ENCODE results near the gene SPOCD1. TPM values are rescaled to one million over a fixed set of nuclear protein-coding genes. Genes with fewer than 3 reads are reported as not detected.

Gene SPOCD1
- total RNA-seq, 2 experiments from 2014 or later: 0.60 to 1.0 TPM

GRCh38 chr1:31855038-31855845 lies 39.4 kb upstream of the SPOCD1 start:
- BruUV-seq (replicated peaks): no TSS peak
- ChIA-PET POLR2A (no interaction called here), CTCF (ENCODE audit: unreplicated experiment) (no interaction called here)
- Histone ChIP-seq H3K36me3 (ENCODE audit: insufficient read depth, low read length) (no peaks in the 10 kb centered on the region), H3K4me3 (ENCODE audit: low read depth, low read length, poor library complexity, severe bottlenecking) (no peak overlapping the region), H3K79me2 (ENCODE audit: insufficient read depth, low read depth, low read length) (no peaks in the 10 kb centered on the region), H3K9me2 (ENCODE audit: insufficient read depth, low read length) (no peaks in the 10 kb centered on the region), H3K4me2 (ENCODE audit: low read length) (no peak overlapping the region), H3K27ac (ENCODE audit: low read depth, low read length, poor library complexity, severe bottlenecking) (no peak overlapping the region), H2AFZ (ENCODE audit: low read length) (no peak overlapping the region), H4K20me1 (ENCODE audit: insufficient read depth, low read length) (no peaks in the 10 kb centered on the region), H3K4me1 (ENCODE audit: insufficient read depth, low read length, poor library complexity, severe bottlenecking) (no peaks in the 10 kb centered on the region), H3K9me3 (ENCODE audit: low read length) (no peaks in the 10 kb centered on the region)
- intact Hi-C loops (cut with micrococcal nuclease; ENCODE audit: unreplicated experiment): no loop called here
- TF ChIP-seq EZH2phosphoT487 (IDR thresholded peaks at IDR 0.05; ENCODE audit: borderline replicate concordance, low read depth, low read length) (no peak), CTCF (conservative IDR thresholded peaks at IDR 0.05; ENCODE audit: low read length) (no peak)
- no peak for DNase-seq (ENCODE audit: low spot score)

GRCh38 chr1:31849653-31850052 lies 33.8 kb upstream of the SPOCD1 start:
- H3K79me2 ChIP-seq (ENCODE audit: insufficient read depth, low read depth, low read length): no peaks in the 10 kb centered on the region
- no peaks in the 10 kb centered on the region for H3K36me3 ChIP-seq (ENCODE audit: insufficient read depth, low read length)
- ChIA-PET CTCF (ENCODE audit: unreplicated experiment) (no interaction called here), POLR2A (interaction anchor here (0.6 kb wide), 2 partner anchors 11 to 14 kb away, joined by 3 to 4 read pairs; no protein-coding TSS in a partner anchor)
- H3K9me3 ChIP-seq (ENCODE audit: low read length): peaks cover 6% of the 10 kb centered on the region; the same call in 1 of the 2 replicates
- no peak for TF ChIP-seq EZH2phosphoT487 (IDR thresholded peaks at IDR 0.05; ENCODE audit: borderline replicate concordance, low read depth, low read length)
- H3K4me3 ChIP-seq (ENCODE audit: low read depth, low read length, poor library complexity, severe bottlenecking): no peak overlapping the region
- intact Hi-C loops (cut with micrococcal nuclease; ENCODE audit: unreplicated experiment): no loop called here
- no peak for DNase-seq (ENCODE audit: low spot score)
- no peak overlapping the region for H3K27ac ChIP-seq (ENCODE audit: low read depth, low read length, poor library complexity, severe bottlenecking)
- BruUV-seq (replicated peaks): no TSS peak
- no peaks in the 10 kb centered on the region for H3K9me2 ChIP-seq (ENCODE audit: insufficient read depth, low read length)
- H4K20me1 ChIP-seq (ENCODE audit: insufficient read depth, low read length): no peaks in the 10 kb centered on the region
- no peak overlapping the region for H2AFZ ChIP-seq (ENCODE audit: low read length)
- H3K4me2 ChIP-seq (ENCODE audit: low read length): no peak overlapping the region
- peaks cover 36% of the 10 kb centered on the region for H3K4me1 ChIP-seq (ENCODE audit: insufficient read depth, low read length, poor library complexity, severe bottlenecking)

- no peaks in the 10 kb centered on the region for H3K36me3 ChIP-seq (ENCODE audit: insufficient read depth, low read length)
- no peak for TF ChIP-seq CTCF (conservative IDR thresholded peaks at IDR 0.05; ENCODE audit: low read length)
- no peak for TF ChIP-seq EZH2phosphoT487 (IDR thresholded peaks at IDR 0.05; ENCODE audit: borderline replicate concordance, low read depth, low read length)
- intact Hi-C loops (cut with micrococcal nuclease; ENCODE audit: unreplicated experiment): no loop called here
- H3K4me2 ChIP-seq (ENCODE audit: low read length): peak overlapping the region; percentile 49
- H3K4me3 ChIP-seq (ENCODE audit: low read depth, low read length, poor library complexity, severe bottlenecking): peak overlapping the region; percentile 16
- peaks cover 43% of the 10 kb centered on the region for H3K4me1 ChIP-seq (ENCODE audit: insufficient read depth, low read length, poor library complexity, severe bottlenecking)
- ChIA-PET POLR2A (interaction anchor here (0.6 to 1.4 kb wide), 2 partner anchors 14 to 104 kb away, joined by 3 read pairs; no protein-coding TSS in a partner anchor), CTCF (ENCODE audit: unreplicated experiment) (interaction anchor here (0.6 kb wide), 1 partner anchor 102 kb away, joined by 3 read pairs; no protein-coding TSS in a partner anchor)
- BruUV-seq (replicated peaks): no TSS peak
- peak; percentile 85 for DNase-seq (ENCODE audit: low spot score)
- H3K9me3 ChIP-seq (ENCODE audit: low read length): peaks cover 6% of the 10 kb centered on the region; the same call in 1 of the 2 replicates
- H4K20me1 ChIP-seq (ENCODE audit: insufficient read depth, low read length): no peaks in the 10 kb centered on the region
- H3K79me2 ChIP-seq (ENCODE audit: insufficient read depth, low read depth, low read length): no peaks in the 10 kb centered on the region
- H3K27ac ChIP-seq (ENCODE audit: low read depth, low read length, poor library complexity, severe bottlenecking): peak overlapping the region; percentile 58
- H3K9me2 ChIP-seq (ENCODE audit: insufficient read depth, low read length): no peaks in the 10 kb centered on the region
- H2AFZ ChIP-seq (ENCODE audit: low read length): peak overlapping the region; percentile 35; the same call in 1 of the 2 replicates
Measured at GRCh38 chr1:31848381-31848897, 32.6 kb upstream of the SPOCD1 start.
